NT2/D1 (cell line): ENCODE data around the gene VCL.
"Not testable (repeated sequence)": the region's sequence is repeated elsewhere in the genome, so short reads cannot be mapped to it uniquely, and the experiment has no call there.

Experiments
- DNase-seq: peaks from one replicate; pipeline ENCODE4 v3.0.0-alpha.2; 2011; ENCODE audit warnings: low read depth, low spot score
- H3K27me3 ChIP-seq: 2 replicates; pipeline ENCODE4 v1.6.0; 2011; ENCODE audit warnings: mild to moderate bottlenecking; ENCODE audit not compliant: insufficient read length, insufficient read depth
- H3K36me3 ChIP-seq: 2 replicates; pipeline ENCODE4 v1.6.1; 2011; ENCODE audit warnings: mild to moderate bottlenecking, low read length, mixed read lengths; ENCODE audit not compliant: insufficient read depth, insufficient read length
- H3K4me1 ChIP-seq: 2 replicates; pipeline ENCODE4 v1.5.1; 2011; ENCODE audit not compliant: insufficient read depth, insufficient read length
- H3K4me3 ChIP-seq: 2 replicates; pipeline ENCODE4 v1.5.1; 2011; ENCODE audit warnings: low read depth; ENCODE audit not compliant: insufficient read length
- H3K9ac ChIP-seq: 2 replicates; pipeline ENCODE4 v1.6.0; 2011; ENCODE audit warnings: low read depth; ENCODE audit not compliant: insufficient read length
- H3K9me3 ChIP-seq: 2 replicates; pipeline ENCODE4 v1.5.1; 2011; ENCODE audit warnings: mild to moderate bottlenecking, low read length; ENCODE audit not compliant: insufficient read depth
- SUZ12 ChIP-seq: IDR thresholded peaks from 2 replicates; pipeline ENCODE4 v1.6.1; 2011; ENCODE audit not compliant: insufficient read length, insufficient read depth; ENCODE audit errors: extremely low read depth
- YY1 ChIP-seq: IDR thresholded peaks from 2 replicates; pipeline ENCODE4 v1.6.1; 2011; ENCODE audit not compliant: insufficient read length, insufficient read depth
- ZNF274 ChIP-seq: IDR thresholded peaks from 2 replicates; pipeline ENCODE4 v1.6.1; 2011; ENCODE audit warnings: mild to moderate bottlenecking, low read depth, low read length

The VCL gene

DNA sequence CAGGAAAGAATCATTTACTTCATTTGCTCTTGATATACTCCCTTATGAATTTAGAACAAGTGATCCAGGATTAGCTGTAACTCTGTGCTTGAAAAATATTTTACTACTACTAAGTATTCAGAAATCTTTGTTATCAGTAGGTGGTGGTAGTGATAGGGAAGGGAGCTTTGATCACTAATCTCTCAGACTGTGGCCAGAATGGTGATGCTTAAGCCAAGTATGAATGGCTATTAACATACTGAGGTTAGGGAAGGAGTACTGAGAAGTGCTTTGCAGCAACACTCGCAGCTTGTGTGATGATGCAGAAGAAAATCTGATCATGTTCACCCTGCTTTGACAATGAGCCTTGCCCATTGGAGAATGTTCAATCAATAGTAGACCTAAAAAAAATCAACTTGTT lies 123.5 kb downstream of the VCL start:
- H3K4me1 ChIP-seq, result no peaks in the 10 kb centered on the region
- no peak overlapping the region for H3K4me3 ChIP-seq
- H3K9me3 ChIP-seq, result no peaks in the 10 kb centered on the region
- H3K36me3 ChIP-seq, result peaks cover 78% of the 10 kb centered on the region
- no peaks in the 10 kb centered on the region for H3K27me3 ChIP-seq
- no peak overlapping the region for H3K9ac ChIP-seq
- DNase-seq, result no peak
- TF ChIP-seq ZNF274 (no peak), YY1 (no peak), SUZ12 (no peak)

GRCh38 chr10:74122060-74122459 lies 124.1 kb downstream of the VCL start:
- Histone ChIP-seq H3K9ac (no peak overlapping the region), H3K9me3 (no peaks in the 10 kb centered on the region), H3K36me3 (peaks cover 73% of the 10 kb centered on the region), H3K27me3 (no peaks in the 10 kb centered on the region), H3K4me1 (no peaks in the 10 kb centered on the region), H3K4me3 (no peak overlapping the region)
- no peak for TF ChIP-seq ZNF274
- no peak for TF ChIP-seq YY1
- no peak for TF ChIP-seq SUZ12
- DNase-seq, result no peak

DNA sequence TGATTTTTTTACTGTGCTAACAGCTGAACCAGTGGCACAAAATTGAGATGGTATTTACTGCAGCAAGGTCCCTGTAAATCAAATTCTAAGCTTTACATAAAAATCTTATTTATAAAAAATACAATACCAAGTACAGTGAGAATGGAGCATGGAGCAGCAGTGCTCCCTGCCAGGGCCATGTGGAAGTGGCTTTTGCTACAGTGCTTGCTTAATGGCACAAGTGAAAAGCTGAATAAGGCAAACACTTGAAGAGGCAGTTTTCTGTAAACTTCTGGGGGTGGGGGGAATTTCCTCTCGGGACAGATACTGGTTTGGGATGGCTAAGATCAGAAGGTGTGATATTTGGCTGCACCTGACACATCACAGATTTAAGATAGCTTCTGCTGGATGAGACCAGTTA lies 125.2 kb downstream of the VCL start:
- no peak for DNase-seq
- no peak overlapping the region for H3K9ac ChIP-seq

GRCh38 chr10:74133923-74134820 lies 136.3 kb downstream of the VCL start:
- DNase-seq, result no peak
- peaks cover 64% of the 10 kb centered on the region for H3K36me3 ChIP-seq

More for the DNA sequence above, 125.2 kb downstream of the VCL start:
- Histone ChIP-seq H3K4me3 (no peak overlapping the region), H3K4me1 (no peaks in the 10 kb centered on the region), H3K27me3 (no peaks in the 10 kb centered on the region), H3K9me3 (no peaks in the 10 kb centered on the region), H3K36me3 (peaks cover 67% of the 10 kb centered on the region)
- TF ChIP-seq YY1 (no peak), ZNF274 (no peak)

DNA sequence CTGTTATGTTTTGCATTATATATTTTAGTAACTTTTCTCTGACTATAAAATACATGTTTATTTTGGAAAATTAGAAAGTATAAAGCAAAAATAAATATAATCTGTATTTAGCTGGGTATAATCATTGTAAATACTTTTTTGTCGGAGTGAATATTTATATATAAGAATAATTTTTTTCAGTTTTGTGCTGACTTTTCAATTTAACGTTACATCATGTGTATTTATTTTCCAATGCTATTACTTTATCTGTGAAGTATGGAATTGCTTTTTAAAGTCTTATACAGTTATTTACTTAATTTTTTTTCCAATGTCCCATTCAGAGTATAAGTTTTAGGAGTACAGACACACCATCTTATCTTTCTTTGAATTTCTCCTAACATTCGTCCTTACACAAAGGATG lies 137.5 kb downstream of the VCL start:
- H3K4me1 ChIP-seq, result no peaks in the 10 kb centered on the region
- TF ChIP-seq ZNF274, result no peak
- no peak for TF ChIP-seq YY1
- no peak for TF ChIP-seq SUZ12
- H3K9me3 ChIP-seq, result no peaks in the 10 kb centered on the region
- no peak overlapping the region for H3K9ac ChIP-seq
- no peak overlapping the region for H3K4me3 ChIP-seq
- DNase-seq, result no peak
- peaks cover 59% of the 10 kb centered on the region for H3K36me3 ChIP-seq
- no peaks in the 10 kb centered on the region for H3K27me3 ChIP-seq

More at GRCh38 chr10:74133923-74134820, 136.3 kb downstream of the VCL start:
- Histone ChIP-seq H3K27me3 (no peaks in the 10 kb centered on the region), H3K9me3 (no peaks in the 10 kb centered on the region), H3K4me3 (no peak overlapping the region), H3K9ac (no peak overlapping the region), H3K4me1 (no peaks in the 10 kb centered on the region)
- no peak for TF ChIP-seq ZNF274
- no peak for TF ChIP-seq YY1
- no peak for TF ChIP-seq SUZ12

DNA sequence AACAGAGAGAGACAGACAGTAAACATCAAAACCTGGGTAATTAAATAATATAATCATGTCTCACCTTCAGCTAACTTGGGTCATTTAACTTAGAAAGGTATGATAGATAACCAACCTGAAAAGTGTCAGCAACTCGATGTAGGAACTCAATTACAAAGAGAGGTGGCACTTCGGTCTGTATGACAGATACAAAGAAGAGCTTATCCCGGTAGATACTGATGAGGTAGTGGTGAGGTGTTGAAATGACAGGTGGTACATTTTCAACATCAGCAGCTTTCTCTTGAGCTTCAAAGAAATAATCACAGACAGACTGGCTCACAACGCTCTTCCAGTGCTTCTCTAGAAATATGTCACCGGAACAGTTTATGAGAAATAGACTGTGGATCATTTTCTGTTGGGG lies 140.1 kb downstream of the VCL start:
- no peaks in the 10 kb centered on the region for H3K4me1 ChIP-seq
- DNase-seq, result no peak
- TF ChIP-seq ZNF274 (no peak), SUZ12 (no peak), YY1 (no peak)
- peaks cover 46% of the 10 kb centered on the region for H3K36me3 ChIP-seq
- no peaks in the 10 kb centered on the region for H3K9me3 ChIP-seq
- H3K27me3 ChIP-seq, result no peaks in the 10 kb centered on the region
- no peak overlapping the region for H3K9ac ChIP-seq
- no peak overlapping the region for H3K4me3 ChIP-seq

DNA sequence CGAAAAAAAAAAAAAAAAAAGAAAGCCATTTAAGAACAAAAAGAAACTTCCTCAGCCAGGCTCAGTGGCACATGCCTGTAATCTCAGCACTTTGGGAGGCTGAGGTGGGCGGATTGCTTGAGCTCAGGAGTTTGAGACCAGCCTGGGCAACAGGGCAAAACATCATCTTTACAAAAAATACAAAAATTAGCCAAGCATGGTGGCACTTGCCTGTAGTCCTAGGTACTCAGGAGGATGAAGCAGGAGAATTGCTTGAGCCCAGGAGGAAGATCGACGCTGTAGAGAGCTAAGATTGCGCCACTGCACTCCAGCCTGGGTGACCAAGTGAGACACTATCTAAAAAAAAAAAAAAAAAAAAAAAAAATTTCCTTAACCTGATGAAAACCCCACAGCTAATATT lies 140.7 kb downstream of the VCL start:
- not testable (repeated sequence) for H3K4me1 ChIP-seq, H3K27me3 ChIP-seq, H3K9me3 ChIP-seq, H3K4me3 ChIP-seq, DNase-seq, H3K9ac ChIP-seq
- peaks cover 42% of the 10 kb centered on the region for H3K36me3 ChIP-seq

DNA sequence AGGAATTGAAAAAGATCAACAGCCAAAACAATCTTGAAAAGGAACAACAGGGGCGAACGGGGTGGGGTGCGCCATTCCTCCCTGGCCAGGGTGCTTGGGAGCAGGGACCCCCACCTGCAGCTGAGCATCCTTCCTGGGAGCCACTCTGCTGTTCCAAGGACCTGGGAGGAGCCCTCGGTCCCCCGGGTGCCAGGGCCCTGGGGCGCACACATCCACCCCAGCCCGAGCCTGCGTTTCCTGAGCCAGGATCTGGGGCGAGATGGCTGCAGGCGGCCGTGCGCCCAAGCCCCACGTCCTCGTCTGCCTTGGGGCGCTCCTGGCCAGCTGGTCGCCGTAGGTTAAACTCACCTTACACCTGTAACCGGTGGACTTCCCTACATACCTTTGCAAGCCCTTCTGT lies 142.1 kb downstream of the VCL start:
- no peak for DNase-seq
- H3K9ac ChIP-seq, result no peak overlapping the region

More for the DNA sequence above, 142.1 kb downstream of the VCL start:
- H3K9me3 ChIP-seq, result no peaks in the 10 kb centered on the region
- H3K4me1 ChIP-seq, result no peaks in the 10 kb centered on the region
- TF ChIP-seq SUZ12, result no peak
- no peak for TF ChIP-seq ZNF274
- TF ChIP-seq YY1, result no peak
- peaks cover 33% of the 10 kb centered on the region for H3K36me3 ChIP-seq
- no peaks in the 10 kb centered on the region for H3K27me3 ChIP-seq
- no peak overlapping the region for H3K4me3 ChIP-seq
